MCF 10A (cell line): Measurements from ENCODE around the gene CA6. TPM values are rescaled to one million over a fixed set of nuclear protein-coding genes. Genes with fewer than 3 reads are reported as not detected.

Experiments
- BruUV-seq: library from RNA; stranded (reverse); fragments of 400-500 nt; replicated peaks from 2 replicates; lab custom pipeline; 2021; lab: Mats Ljungman, UMichigan
- CTCF ChIA-PET: fragments of 300-600 bp; sonication (Branson Sonifier 250); formaldehyde crosslinking; extraction: SDS; loops from one replicate; lab custom pipeline; 2021; ENCODE audit warnings: antibody characterized with exemption, inconsistent platforms; lab: Yijun Ruan, JAX
- POLR2A ChIA-PET: fragments of 300-600, 350-650 bp; sonication (Branson Sonifier 250); formaldehyde crosslinking; extraction: SDS; loops from one replicate; lab custom pipeline; 2020; ENCODE audit warnings: antibody characterized with exemption, inconsistent platforms; lab: Yijun Ruan, JAX
- DNase-seq: peaks from one replicate; pipeline ENCODE4 v3.0.0-alpha.2; 2018; ENCODE audit not compliant: unreplicated experiment
- H3K27ac Mint-ChIP-seq: one replicate; pipeline ENCODE4 v1.8.0; 2022; ENCODE audit warnings: mild to moderate bottlenecking, low read depth, mixed read lengths; ENCODE audit not compliant: unreplicated experiment
- H3K27me3 Mint-ChIP-seq: one replicate; pipeline ENCODE4 v1.8.0; 2022; ENCODE audit warnings: mixed read lengths; ENCODE audit not compliant: insufficient read depth, unreplicated experiment
- H3K36me3 Mint-ChIP-seq: one replicate; pipeline ENCODE4 v1.8.0; 2022; ENCODE audit warnings: mild to moderate bottlenecking, moderate library complexity, mixed read lengths; ENCODE audit not compliant: insufficient read depth, unreplicated experiment
- H3K4me1 Mint-ChIP-seq: one replicate; pipeline ENCODE4 v1.8.0; 2022; ENCODE audit warnings: mixed read lengths; ENCODE audit not compliant: insufficient read depth, unreplicated experiment
- H3K4me3 Mint-ChIP-seq: one replicate; pipeline ENCODE4 v1.8.0; 2022; ENCODE audit warnings: mild to moderate bottlenecking, moderate library complexity, mixed read lengths; ENCODE audit not compliant: unreplicated experiment
- H3K9me3 Mint-ChIP-seq: one replicate; pipeline ENCODE4 v1.8.0; 2022; ENCODE audit warnings: mixed read lengths; ENCODE audit not compliant: unreplicated experiment
- CTCF ChIP-seq: fragments of 200-600 bp; IDR thresholded peaks from one replicate; pipeline ENCODE4 v1.8.0; 2022; ENCODE audit warnings: antibody characterized with exemption, mild to moderate bottlenecking; ENCODE audit not compliant: unreplicated experiment
- intact Hi-C: fragments of 100-400 bp; cut with micrococcal nuclease; formaldehyde crosslinking; loops from 2 replicates; pipeline ENCODE4 v1.14.1; 2022
- total RNA-seq: library from RNA; stranded (reverse); gene quantifications from 2 replicates; pipeline ENCODE4 v1.2.3, GENCODE V29; 2022

CA6 gene
- total RNA-seq, 1 experiment from 2014 or later: not detected

- ChIA-PET CTCF (interaction anchor here (1.0 to 1.2 kb wide), 2 partner anchors 18 to 202 kb away, joined by 3 read pairs; no protein-coding TSS in a partner anchor), POLR2A (interaction anchor here (0.6 to 2.4 kb wide), 5 partner anchors 16 to 207 kb away, joined by 3 to 18 read pairs (median 4); partner anchors contain the start of gene ENO1)
- Mint-ChIP-seq H3K36me3 (peaks cover 4% of the 10 kb centered on the region), H3K27ac (no peak overlapping the region), H3K9me3 (no peaks in the 10 kb centered on the region), H3K4me3 (no peak overlapping the region), H3K4me1 (peaks cover 38% of the 10 kb centered on the region), H3K27me3 (no peaks in the 10 kb centered on the region)
- DNase-seq: peak; percentile 53
- BruUV-seq: no TSS peak
- intact Hi-C loops: no loop called here
- TF ChIP-seq CTCF: no peak
These were observed 37.1 kb upstream of the CA6 start for GRCh38 chr1:8908388-8909151.

GRCh38 chr1:8910331-8910730 lies 35.3 kb upstream of the CA6 start:
- peak overlapping the region; percentile 74 for H3K27ac Mint-ChIP-seq
- H3K4me1 Mint-ChIP-seq: peaks cover 30% of the 10 kb centered on the region
- POLR2A ChIA-PET: interaction anchor here (1.2 to 2.7 kb wide), 4 partner anchors 32 to 43 kb away, joined by 3 to 62 read pairs (median 6); partner anchors contain the start of gene ENO1
- H3K9me3 Mint-ChIP-seq: no peaks in the 10 kb centered on the region
- H3K36me3 Mint-ChIP-seq: no peaks in the 10 kb centered on the region
- peak overlapping the region; percentile 43 for H3K4me3 Mint-ChIP-seq
- intact Hi-C loops: loop anchor here (5.0 kb wide), 1 partner anchor 38 kb away; no protein-coding TSS in a partner anchor
- no TSS peak for BruUV-seq
- H3K27me3 Mint-ChIP-seq: no peaks in the 10 kb centered on the region
- no peak for TF ChIP-seq CTCF
- no peak for DNase-seq
- CTCF ChIA-PET: interaction anchor here (1.1 to 1.2 kb wide), 2 partner anchors 34 to 191 kb away, joined by 3 to 6 read pairs; no protein-coding TSS in a partner anchor

GRCh38 chr1:8910914-8911313 lies 34.8 kb upstream of the CA6 start:
- Mint-ChIP-seq H3K4me1 (peaks cover 24% of the 10 kb centered on the region), H3K27ac (peak overlapping the region; percentile 75), H3K36me3 (no peaks in the 10 kb centered on the region), H3K4me3 (no peak overlapping the region), H3K27me3 (no peaks in the 10 kb centered on the region), H3K9me3 (no peaks in the 10 kb centered on the region)
- ChIA-PET POLR2A (interaction anchor here (0.6 to 2.7 kb wide), 11 partner anchors 9 to 168 kb away, joined by 3 to 62 read pairs (median 4); partner anchors contain the start of gene ENO1), CTCF (interaction anchor here (0.6 to 1.2 kb wide), 5 partner anchors 34 to 544 kb away, joined by 3 to 6 read pairs (median 4); no protein-coding TSS in a partner anchor)
- no peak for TF ChIP-seq CTCF
- peak; percentile 44 for DNase-seq
- intact Hi-C loops: loop anchor here (5.0 kb wide), 1 partner anchor 39 kb away; no protein-coding TSS in a partner anchor
- no TSS peak for BruUV-seq
